NT2/D1 (cell line): ENCODE data around the gene PIK3R5.
"Not testable (repeated sequence)": the region's sequence is repeated elsewhere in the genome, so short reads cannot be mapped to it uniquely, and the experiment has no call there.

ENCODE experiments used
- DNase-seq: peaks from one replicate; pipeline ENCODE4 v3.0.0-alpha.2; 2011; ENCODE audit warnings: low read depth, low spot score
- H3K27me3 ChIP-seq: 2 replicates; pipeline ENCODE4 v1.6.0; 2011; ENCODE audit warnings: mild to moderate bottlenecking; ENCODE audit not compliant: insufficient read length, insufficient read depth
- H3K36me3 ChIP-seq: 2 replicates; pipeline ENCODE4 v1.6.1; 2011; ENCODE audit warnings: mild to moderate bottlenecking, low read length, mixed read lengths; ENCODE audit not compliant: insufficient read depth, insufficient read length
- H3K4me1 ChIP-seq: 2 replicates; pipeline ENCODE4 v1.5.1; 2011; ENCODE audit not compliant: insufficient read depth, insufficient read length
- H3K4me3 ChIP-seq: 2 replicates; pipeline ENCODE4 v1.5.1; 2011; ENCODE audit warnings: low read depth; ENCODE audit not compliant: insufficient read length
- H3K9ac ChIP-seq: 2 replicates; pipeline ENCODE4 v1.6.0; 2011; ENCODE audit warnings: low read depth; ENCODE audit not compliant: insufficient read length
- H3K9me3 ChIP-seq: 2 replicates; pipeline ENCODE4 v1.5.1; 2011; ENCODE audit warnings: mild to moderate bottlenecking, low read length; ENCODE audit not compliant: insufficient read depth
- SUZ12 ChIP-seq: IDR thresholded peaks from 2 replicates; pipeline ENCODE4 v1.6.1; 2011; ENCODE audit not compliant: insufficient read length, insufficient read depth; ENCODE audit errors: extremely low read depth
- YY1 ChIP-seq: IDR thresholded peaks from 2 replicates; pipeline ENCODE4 v1.6.1; 2011; ENCODE audit not compliant: insufficient read length, insufficient read depth
- ZNF274 ChIP-seq: IDR thresholded peaks from 2 replicates; pipeline ENCODE4 v1.6.1; 2011; ENCODE audit warnings: mild to moderate bottlenecking, low read depth, low read length

Gene PIK3R5

DNA sequence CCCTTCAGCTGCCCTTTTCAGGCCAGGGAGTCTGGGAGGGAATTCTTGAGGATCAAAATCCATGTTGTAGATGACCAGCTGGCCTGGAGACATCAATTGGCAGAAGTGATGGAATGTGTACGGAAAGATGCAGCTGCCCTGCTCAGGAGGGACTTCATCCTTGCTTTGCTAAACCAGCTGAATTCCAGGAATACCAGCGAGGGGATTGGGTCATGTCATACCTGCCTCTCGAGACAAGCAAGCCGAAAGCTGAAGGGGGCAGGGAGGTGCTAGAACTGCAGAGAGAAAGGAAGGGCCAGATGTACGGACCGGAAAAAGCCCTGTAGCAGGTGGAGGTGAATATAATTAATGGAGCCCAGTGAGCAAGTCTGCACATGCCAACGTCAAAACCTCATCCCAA is 30.2 kb upstream of the PIK3R5 start:
- Histone ChIP-seq H3K4me1 (peaks cover 2% of the 10 kb centered on the region), H3K9ac (no peak overlapping the region), H3K9me3 (no peaks in the 10 kb centered on the region), H3K27me3 (no peaks in the 10 kb centered on the region), H3K36me3 (no peaks in the 10 kb centered on the region), H3K4me3 (no peak overlapping the region)
- no peak for TF ChIP-seq YY1
- no peak for TF ChIP-seq ZNF274
- no peak for TF ChIP-seq SUZ12
- no peak for DNase-seq

GRCh38 chr17:8994319-8994718 is 28.8 kb upstream of the PIK3R5 start:
- Histone ChIP-seq H3K27me3 (no peaks in the 10 kb centered on the region), H3K9me3 (no peaks in the 10 kb centered on the region)

DNA sequence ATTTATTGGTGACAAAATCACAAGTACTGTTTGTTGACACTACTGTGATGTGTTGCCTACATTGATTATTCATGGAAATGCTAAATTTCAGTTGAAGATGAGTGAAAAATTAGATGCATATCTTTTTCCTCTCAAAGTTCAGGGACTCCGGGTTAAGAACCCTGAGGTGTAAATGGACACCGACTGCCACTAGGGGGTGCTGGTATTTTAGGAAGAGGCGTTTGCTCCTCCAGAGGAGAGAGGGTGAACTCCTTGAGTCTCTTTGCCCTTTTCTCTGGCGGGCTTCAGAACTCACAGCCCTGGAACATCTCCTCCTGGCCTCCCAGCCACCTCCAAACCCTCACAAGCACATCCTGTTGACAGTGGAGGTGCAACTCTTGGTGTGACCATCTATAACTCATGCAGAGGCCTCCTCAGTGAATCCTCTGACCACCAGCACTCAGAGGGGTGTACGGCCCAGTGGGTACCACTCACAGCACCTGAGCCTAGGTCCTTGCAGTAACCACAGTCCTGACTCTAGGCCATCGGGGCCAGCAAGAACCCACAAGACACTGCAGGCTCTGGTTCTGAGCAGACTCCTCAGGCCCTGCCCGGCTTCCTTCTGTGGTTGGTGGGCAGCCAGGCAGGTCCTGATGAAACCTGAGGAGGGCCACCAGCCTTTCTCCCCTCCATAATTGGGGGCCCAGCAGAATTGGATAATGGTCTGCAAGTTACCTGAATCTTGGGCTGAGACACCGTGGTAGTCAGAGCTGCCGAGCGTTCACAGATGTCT is 26.2 kb upstream of the PIK3R5 start:
- Histone ChIP-seq H3K4me3 (no peak overlapping the region), H3K36me3 (no peaks in the 10 kb centered on the region), H3K9me3 (no peaks in the 10 kb centered on the region), H3K4me1 (peaks cover 2% of the 10 kb centered on the region), H3K27me3 (no peaks in the 10 kb centered on the region), H3K9ac (no peak overlapping the region)
- TF ChIP-seq YY1 (no peak), ZNF274 (no peak), SUZ12 (no peak)
- peak; percentile 52 for DNase-seq

More at GRCh38 chr17:8994319-8994718, 28.8 kb upstream of the PIK3R5 start:
- DNase-seq: peak; percentile 48
- peaks cover 2% of the 10 kb centered on the region for H3K4me1 ChIP-seq
- H3K4me3 ChIP-seq: no peak overlapping the region
- no peak for TF ChIP-seq YY1
- no peak for TF ChIP-seq SUZ12
- TF ChIP-seq ZNF274: no peak
- no peak overlapping the region for H3K9ac ChIP-seq
- H3K36me3 ChIP-seq: no peaks in the 10 kb centered on the region

DNA sequence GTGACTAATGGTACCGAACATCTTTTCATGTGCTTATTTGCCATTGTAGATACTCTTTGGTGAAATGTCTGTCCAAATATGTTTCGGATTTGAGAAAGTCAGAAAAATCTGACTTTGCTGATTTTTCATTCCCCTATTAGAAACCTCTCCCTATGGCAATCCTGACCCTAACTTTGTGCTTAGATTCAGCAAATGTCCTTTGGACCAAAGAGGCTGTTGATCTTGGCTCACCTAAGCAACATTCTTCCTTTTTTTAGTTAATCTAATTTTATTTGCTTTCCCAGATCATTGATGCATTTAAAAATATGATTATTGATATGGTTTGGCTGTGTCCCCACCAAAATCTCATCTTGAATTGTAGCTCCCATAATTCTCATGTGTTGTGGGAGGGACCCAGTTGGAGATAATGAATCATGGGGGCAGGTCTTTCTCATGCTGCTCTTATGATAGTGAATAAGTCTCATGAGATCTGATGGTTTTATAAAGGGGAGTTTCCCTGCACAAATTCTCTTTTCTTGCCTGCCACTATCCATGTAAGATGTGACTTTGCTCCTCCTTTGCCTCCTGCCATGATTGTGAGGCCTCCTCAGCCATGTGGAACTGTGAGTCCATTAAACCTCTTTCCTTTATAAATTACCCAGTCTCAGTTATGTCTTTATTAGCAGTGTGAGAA is 22.9 kb upstream of the PIK3R5 start:
- not testable (repeated sequence) for H3K36me3 ChIP-seq, H3K4me1 ChIP-seq, DNase-seq, H3K27me3 ChIP-seq, H3K9ac ChIP-seq, H3K4me3 ChIP-seq, H3K9me3 ChIP-seq

DNA sequence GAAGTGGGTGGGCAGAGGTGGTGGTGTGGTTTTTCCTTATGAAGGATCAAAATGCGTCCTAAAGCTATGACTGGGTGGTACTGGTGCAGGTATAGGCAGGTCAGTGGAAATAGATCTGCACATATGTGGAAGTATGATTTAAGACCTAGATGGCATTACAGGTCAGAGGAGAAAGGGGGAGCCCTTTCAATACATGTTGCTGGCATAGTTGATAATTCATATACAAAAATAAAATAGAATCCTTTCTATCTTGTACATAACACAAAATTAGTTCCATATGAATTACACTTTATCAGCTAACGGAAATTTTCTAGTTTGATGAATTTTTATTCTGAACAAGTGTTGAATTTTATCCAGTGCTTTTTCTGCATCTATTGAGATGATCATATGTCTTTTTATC is 20.8 kb upstream of the PIK3R5 start:
- no peaks in the 10 kb centered on the region for H3K27me3 ChIP-seq
- H3K9me3 ChIP-seq: peaks cover 10% of the 10 kb centered on the region; the same call in 1 of the 2 replicates
- no peak for TF ChIP-seq ZNF274
- TF ChIP-seq YY1: no peak
- no peak for TF ChIP-seq SUZ12
- no peak overlapping the region for H3K9ac ChIP-seq
- H3K4me1 ChIP-seq: no peaks in the 10 kb centered on the region
- DNase-seq: no peak
- H3K4me3 ChIP-seq: no peak overlapping the region
- H3K36me3 ChIP-seq: no peaks in the 10 kb centered on the region

- Histone ChIP-seq H3K9ac (no peak overlapping the region), H3K9me3 (peaks cover 10% of the 10 kb centered on the region; the same call in 1 of the 2 replicates), H3K36me3 (no peaks in the 10 kb centered on the region), H3K4me1 (no peaks in the 10 kb centered on the region), H3K27me3 (no peaks in the 10 kb centered on the region), H3K4me3 (no peak overlapping the region)
- DNase-seq: no peak
- TF ChIP-seq SUZ12: no peak
- TF ChIP-seq ZNF274: no peak
- no peak for TF ChIP-seq YY1
These were observed 19.7 kb upstream of the PIK3R5 start for GRCh38 chr17:8985054-8985701.

DNA sequence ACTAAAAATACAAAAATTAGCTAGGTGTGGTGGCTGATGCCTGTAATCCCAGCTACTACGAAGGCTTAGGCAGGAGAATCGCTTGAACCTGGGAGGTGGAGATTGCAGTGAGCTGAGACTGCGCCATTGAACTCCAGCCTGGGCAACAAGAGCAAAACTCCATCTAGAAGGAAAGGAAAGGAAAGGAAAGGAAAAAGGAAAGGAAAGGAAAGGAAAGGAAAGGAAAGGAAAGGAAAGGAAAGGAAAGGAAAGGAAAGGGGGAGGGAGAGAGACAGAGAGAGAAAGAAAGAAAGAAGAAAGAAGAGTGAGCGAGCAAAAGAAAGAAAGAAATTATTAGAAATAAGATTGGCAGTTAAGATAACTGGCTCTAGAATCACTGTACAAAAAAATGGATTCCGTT is 18.7 kb upstream of the PIK3R5 start:
- not testable (repeated sequence) for H3K9me3 ChIP-seq, H3K36me3 ChIP-seq, DNase-seq

More for the DNA sequence above, 18.7 kb upstream of the PIK3R5 start:
- not testable (repeated sequence) for H3K9ac ChIP-seq, H3K4me3 ChIP-seq, H3K27me3 ChIP-seq, H3K4me1 ChIP-seq
